CD4-positive, alpha-beta T cell treated with Interferon gamma for 1 hour (primary cell): ENCODE data around the gene UBE2G2.

Experiments
- DNase-seq: peaks from one replicate; pipeline ENCODE4 v3.0.0-alpha.2; 2020

UBE2G2 gene

DNA sequence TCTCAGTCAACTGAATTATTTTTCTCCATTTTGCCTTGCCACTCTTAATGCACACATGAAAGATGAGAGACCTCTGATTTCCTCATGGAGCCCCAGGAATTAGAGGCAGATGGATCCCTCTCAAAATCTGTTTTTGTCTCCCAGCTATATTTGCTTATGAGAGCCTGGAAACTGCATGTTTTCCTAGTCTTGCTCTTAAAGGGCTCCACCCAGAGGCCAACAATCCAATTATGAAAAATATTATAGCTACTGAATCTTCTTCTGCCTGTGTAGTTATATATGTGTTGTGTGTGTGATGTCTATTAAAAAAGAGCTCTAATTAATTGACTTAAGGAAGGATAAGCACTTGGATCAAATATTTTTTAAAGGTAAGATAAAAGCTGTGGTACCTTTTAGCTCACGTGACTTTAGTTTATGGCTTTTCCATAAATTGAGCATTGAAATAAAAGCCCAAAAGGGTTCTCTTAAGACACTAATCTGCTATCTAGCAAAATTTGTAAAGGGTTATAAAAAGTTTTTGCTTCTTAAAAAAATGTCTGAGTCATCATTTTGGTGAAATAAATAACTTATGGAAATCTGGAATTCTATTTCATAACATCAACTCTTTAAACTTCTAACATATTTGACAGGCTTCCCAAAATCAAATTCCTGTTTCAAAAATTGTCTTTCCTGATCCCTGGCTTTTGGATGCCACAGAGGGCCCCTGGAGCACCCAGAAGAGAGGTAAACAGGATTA, 59.0 kb downstream of the UBE2G2 start:
- no peak for DNase-seq

DNA sequence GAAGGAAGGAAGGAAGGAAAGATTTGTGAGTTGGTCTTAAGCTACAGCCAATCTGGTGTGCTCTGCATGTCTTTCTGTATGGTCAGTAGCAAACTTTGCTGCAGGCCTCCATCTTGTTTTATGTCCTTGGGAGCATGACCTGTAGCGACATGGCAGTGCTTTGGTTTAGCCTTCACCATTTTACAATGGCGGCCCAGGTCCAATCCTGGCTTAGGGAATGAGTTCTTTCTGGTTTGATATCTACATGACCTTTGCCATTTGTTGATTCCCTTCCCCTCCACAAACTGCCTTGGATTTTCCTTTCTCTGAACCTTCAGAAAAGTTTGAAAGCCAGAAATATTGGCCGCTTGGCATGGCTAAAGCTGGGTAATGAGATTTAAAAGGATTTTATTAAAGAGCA, 59.7 kb downstream of the UBE2G2 start:
- DNase-seq = no peak

- no peak for DNase-seq
These were observed 60.9 kb downstream of the UBE2G2 start for GRCh38 chr21:44740742-44741141.

DNA sequence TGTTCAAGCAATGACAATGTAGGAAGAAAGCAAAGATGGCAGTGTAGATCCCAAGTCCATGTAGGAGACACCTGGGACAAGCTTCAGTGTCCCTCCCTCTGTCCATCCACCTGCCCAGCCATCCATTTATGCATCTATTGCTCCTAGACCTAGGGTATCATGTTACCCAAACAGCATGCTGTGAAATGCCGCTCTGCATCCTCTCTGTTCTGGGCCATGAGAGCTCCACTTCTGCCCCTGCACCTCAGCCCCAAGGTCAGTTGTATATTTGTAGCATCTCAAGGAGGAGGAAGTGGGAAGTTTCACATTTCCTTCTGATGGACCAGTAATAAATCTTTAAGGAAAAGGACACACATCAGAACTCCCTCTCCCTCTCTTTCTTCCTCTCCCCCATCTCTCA, 62.3 kb downstream of the UBE2G2 start:
- DNase-seq = no peak

DNA sequence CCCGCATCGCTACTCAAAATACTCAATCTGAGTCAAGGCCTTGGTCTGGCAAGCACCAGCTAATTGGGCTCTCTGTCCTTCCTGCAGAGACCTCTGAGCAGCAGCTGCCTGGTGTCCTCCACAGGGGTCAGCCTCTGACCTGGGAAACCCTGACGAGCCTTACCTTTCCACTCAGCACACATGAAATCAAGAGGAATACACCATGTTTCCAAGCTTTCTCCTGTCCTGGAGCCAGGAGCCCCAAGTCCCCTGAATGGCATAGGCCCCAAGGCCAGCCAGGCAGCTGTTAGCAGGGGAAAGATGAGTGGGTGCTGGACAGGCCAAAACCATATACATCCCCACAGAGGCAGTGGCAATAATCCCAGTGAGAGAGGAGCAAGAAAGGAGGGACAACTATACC, 63.0 kb downstream of the UBE2G2 start:
- DNase-seq = no peak

GRCh38 chr21:44737706-44738354, 63.8 kb downstream of the UBE2G2 start:
- no peak for DNase-seq

DNA sequence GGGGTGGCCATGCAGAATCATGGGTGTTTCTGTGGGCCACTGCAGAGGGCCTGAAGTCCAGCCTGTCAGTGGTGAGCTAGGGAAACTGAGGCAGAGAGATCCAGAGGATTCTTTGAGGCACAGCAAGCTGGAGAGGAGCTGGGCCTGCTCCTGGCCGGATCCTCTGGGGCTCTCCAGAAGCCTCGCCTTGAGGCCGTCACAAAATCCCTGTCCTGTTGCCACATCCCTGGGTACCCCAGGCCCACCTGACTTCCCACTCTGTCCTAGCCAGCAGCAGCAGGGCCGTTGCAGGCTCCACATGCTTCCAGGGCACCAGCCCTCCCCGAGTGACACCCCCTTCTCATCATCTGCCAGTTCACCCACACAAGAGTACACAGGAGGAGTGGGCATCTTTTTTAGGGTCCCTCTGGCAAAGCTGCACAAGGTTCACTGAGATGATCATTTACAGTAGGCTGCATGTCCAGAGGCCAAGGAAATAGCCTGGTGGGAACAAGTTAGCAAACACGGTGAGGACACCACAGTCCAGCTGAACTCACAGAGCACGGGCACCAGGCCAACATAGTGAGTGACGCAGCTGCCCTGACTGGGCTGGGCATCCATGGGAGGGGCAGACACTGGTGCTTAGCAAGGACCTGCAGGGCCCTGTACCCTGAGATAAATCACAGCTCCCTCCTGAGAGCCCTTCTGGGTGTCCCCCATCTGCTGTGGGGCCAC, 65.2 kb downstream of the UBE2G2 start:
- no peak for DNase-seq

DNA sequence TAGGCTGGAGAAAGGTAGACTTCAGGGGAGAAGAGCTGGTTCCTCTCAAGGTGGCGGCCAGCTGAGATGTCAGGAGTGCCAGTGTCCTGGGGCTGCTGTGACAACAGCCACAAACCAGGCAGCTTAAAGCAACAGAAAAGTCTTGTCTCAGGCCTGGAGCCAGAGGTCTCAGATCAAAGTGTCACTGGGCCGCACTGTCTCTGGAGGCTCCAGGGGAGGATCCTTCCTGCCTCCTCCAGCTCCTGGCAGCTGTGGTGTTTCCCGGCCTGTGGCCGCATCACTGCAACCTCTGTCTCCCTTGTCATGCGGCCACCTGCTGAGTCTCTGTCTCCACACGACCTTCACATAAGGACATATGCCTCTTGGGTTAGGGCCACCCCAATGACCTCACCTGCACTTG, 65.8 kb downstream of the UBE2G2 start:
- no peak for DNase-seq

- no peak for DNase-seq
These were observed 66.8 kb downstream of the UBE2G2 start for GRCh38 chr21:44734841-44735240.

- DNase-seq = no peak
These were observed 67.4 kb downstream of the UBE2G2 start for GRCh38 chr21:44734026-44734745.

DNA sequence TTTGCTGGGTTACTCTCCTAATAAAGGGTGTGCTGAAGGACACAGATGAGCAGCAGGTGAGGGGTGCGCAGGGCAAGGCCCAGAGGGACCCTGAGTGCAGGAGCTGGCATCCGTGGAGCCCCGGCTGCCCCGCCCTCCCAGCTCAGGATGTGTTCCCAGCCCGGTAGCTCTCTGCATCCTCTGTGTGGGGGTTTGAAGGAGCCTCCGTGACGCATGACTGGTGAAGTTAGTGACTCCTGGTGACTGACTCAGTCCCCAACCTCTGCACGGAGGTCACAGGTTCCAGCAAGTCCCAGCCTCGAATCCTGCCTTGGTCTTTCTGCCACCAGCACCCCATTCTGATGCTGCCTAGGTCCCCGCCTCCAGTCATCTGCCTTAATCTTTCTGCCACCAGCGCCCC, 68.7 kb downstream of the UBE2G2 start:
- no peak for DNase-seq

DNA sequence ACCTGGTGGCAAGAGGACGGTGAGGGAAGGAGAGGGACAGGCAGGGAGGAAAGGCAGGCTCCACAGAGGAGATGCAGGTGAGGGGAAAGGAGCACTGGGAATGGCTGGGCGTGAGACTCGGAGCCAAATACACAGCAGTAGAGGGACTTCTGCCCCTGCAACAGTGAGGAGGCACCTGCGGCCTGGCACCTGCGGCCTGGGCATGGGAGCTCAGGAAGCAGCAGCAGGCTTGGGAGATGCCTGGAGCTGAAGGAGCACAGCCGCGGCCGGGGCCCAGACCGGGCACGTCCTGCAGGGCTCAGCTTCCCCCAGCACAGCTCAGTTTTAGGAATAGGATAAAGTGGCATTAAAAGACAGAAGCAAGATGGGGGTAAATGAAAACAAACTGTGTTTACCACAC, 69.4 kb downstream of the UBE2G2 start:
- no peak for DNase-seq

DNA sequence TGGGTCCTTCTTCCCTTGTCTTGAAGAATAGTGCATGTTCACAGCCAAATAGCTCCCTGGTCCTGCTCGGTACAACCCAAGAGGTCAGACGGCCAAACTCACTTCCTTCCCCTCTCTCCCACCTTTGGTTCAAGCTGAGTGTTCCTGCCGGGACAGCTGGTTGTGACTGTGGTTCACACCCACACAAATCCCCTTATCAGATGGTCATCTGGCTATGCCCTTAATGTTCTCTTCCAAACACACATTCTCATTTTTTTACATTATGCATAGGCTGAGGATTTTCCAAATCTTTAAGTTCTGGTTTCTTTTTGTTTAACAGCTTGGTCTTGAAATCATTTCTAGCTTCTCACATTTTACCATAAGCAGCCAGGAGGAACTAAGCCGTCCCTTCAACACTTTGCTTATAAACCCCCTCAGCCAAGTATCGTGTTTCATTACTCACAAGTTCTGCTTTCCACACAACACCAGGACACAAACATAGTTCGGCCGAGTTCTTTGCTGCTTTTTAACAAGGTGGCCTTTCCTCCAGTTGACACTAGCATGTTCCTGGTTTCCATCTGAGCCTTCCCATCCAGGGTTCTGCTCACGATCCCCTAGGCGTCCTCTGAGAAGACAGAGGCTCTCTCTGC, 70.6 kb downstream of the UBE2G2 start:
- DNase-seq = no peak

DNA sequence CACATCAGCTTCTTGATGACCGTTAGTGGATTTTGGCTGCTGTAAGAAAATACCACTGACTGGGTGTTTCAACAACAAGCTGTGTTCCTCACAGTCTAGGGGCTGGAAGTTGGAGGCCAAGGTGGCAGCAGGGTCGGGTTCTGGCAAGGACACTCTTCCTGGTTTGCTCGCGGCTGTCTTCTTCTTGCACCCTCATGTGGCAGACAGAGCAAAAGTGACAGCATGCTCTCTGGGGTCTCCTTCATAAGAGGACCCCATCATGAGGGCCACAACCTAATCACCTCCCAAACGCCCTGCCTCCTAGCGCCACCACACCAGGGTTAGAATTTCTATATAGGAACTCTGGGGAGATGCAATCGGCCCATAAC, 71.6 kb downstream of the UBE2G2 start:
- no peak for DNase-seq

DNA sequence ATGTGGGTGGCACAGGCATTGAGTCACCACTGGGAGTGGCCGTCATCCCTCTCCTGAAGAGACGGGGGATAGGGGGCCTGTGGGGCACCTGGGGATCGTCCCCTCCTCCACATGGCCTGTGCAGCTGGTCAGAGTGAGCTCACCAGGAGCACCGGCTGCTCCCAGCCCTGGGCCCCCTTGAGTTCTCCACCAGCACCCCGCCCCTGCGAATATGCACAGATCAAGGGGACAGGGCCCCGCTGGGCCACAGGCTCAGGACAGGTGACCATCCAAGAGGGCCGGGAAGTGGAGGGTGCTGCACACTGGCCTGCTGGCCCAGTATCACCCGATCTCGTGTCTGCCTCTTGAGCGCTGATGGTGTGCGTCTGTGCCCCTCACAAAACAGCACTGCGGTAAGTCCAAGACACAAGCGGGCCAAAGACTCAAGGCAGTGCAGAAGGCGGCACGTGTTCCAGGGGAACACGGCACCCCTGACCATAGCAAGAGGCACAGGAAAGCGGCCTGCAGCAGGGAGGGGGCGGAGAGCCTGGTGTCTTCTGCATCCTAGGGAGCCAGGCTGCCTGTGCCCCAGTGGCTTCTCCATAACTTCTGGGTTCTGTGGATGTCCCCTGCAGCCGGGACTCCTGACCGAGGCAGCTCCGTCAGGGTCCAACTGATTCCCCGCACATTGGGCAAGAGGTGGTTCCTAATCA, 72.1 kb downstream of the UBE2G2 start:
- DNase-seq = no peak

GRCh38 chr21:44728716-44729115, 72.9 kb downstream of the UBE2G2 start:
- no peak for DNase-seq

DNA sequence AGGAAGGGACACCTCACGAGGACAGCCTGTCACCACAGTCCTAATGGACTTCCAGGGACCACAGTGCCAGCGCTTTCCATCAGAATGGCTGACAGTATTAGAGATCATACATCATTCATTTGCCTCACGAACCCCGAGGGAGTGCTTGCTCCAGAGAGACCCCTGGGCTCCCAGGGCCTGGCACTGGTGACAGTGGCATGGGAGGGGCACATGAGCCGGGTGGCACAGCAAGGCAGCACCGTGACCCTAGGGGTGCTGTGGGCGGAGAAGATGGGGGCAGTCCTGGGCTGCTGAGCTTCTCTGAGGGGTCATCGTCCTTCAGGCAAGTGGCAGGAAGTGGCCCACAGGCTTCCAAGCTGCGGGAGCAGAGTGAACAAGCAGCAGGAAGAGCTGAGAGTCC, 73.9 kb downstream of the UBE2G2 start:
- no peak for DNase-seq

- no peak for DNase-seq
These were observed 74.3 kb downstream of the UBE2G2 start for GRCh38 chr21:44727321-44727720.

GRCh38 chr21:44726826-44727225, 74.8 kb downstream of the UBE2G2 start:
- DNase-seq = no peak

DNA sequence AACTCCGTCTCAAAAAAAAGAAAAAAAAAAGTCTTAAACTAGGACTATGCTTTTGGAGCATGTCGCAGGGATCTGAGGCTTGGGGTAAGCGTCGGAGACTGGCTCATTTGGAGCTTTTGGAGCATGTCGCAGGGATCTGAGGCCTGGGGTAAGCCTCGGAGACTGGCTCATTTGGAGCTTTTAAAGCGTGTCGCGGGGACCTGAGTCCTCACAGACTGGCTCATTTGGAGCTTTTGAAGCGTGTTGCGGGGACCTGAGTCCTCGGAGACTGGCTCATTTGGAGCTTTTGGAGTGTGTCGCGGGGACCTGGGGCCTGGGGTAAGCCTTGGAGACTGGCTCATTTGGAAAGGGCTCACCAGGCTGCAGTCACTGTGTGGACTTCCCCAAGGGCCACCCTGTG, 76.7 kb downstream of the UBE2G2 start:
- DNase-seq = no peak

DNA sequence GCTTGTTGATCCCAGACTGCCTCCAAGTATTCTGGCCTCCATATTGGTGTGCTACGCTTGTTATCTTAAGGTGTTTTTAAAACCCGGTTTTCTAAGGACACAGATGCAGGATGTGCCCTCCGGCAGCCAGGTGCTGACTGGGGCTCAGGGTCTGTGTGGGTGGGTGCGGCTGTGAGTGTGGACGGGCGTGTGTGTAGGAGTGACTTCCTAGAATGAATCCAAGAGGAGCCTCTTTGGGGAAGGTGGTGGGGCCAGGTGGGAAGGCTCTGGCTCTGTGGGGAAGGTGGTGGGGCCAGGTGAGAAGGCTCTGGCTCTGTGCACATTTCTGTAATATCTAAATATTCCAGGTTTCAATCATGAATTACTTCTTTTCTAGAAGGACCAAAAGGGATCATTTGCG, 77.4 kb downstream of the UBE2G2 start:
- DNase-seq = no peak
